ENCODE data around the gene NT5C. TPM values are rescaled to one million over a fixed set of nuclear protein-coding genes. Genes with fewer than 3 reads are reported as not detected.

The NT5C gene
- total RNA-seq, 4 donors from 2014 or later: 30.2 to 60.0 (median 44.9) TPM

- DNase-seq: no peak
- intact Hi-C loops (cut with DNase I; ENCODE audit: low total_unique reads): no loop called here
These were observed 26.1 kb downstream of the NT5C start for GRCh38 chr17:75105126-75106080.

GRCh38 chr17:75103601-75104554 lies 27.7 kb downstream of the NT5C start:
- intact Hi-C loops (cut with DNase I; ENCODE audit: low total_unique reads): no loop called here

More at GRCh38 chr17:75105126-75106080, 26.1 kb downstream of the NT5C start:
- H3K4me1 ChIP-seq: peaks cover 0 to 9% of the 10 kb centered on the region in 2 donors
- no peak for TF ChIP-seq POLR2A (IDR thresholded peaks at IDR 0.05)
- TF ChIP-seq CTCF (IDR thresholded peaks at IDR 0.05): peak; percentile 20 to 60 (median 50)
- no peaks in the 10 kb centered on the region for H3K27me3 ChIP-seq
- H3K9me3 ChIP-seq: no peaks in the 10 kb centered on the region
- no peaks in the 10 kb centered on the region for H3K36me3 ChIP-seq
- H3K4me3 ChIP-seq: no peak overlapping the region
- no peak overlapping the region for H3K27ac ChIP-seq

GRCh38 chr17:75102385-75102821 lies 29.1 kb downstream of the NT5C start:
- no peaks in the 10 kb centered on the region for H3K36me3 ChIP-seq
- no peak overlapping the region for H3K27ac ChIP-seq
- no peaks in the 10 kb centered on the region for H3K27me3 ChIP-seq
- intact Hi-C loops (cut with DNase I; ENCODE audit: low total_unique reads): no loop called here
- TF ChIP-seq CTCF (IDR thresholded peaks at IDR 0.05) (no peak), POLR2A (IDR thresholded peaks at IDR 0.05) (no peak)
- H3K4me3 ChIP-seq: no peak overlapping the region
- H3K4me1 ChIP-seq: no peaks in the 10 kb centered on the region
- no peaks in the 10 kb centered on the region for H3K9me3 ChIP-seq
- DNase-seq: no peak

More at GRCh38 chr17:75103601-75104554, 27.7 kb downstream of the NT5C start:
- Histone ChIP-seq H3K4me3 (no peak overlapping the region), H3K4me1 (no peaks in the 10 kb centered on the region), H3K27me3 (no peaks in the 10 kb centered on the region), H3K9me3 (no peaks in the 10 kb centered on the region), H3K36me3 (no peaks in the 10 kb centered on the region), H3K27ac (no peak overlapping the region)
- TF ChIP-seq CTCF (IDR thresholded peaks at IDR 0.05): no peak
- no peak for TF ChIP-seq POLR2A (IDR thresholded peaks at IDR 0.05)
- no peak for DNase-seq

GRCh38 chr17:75099881-75100595 lies 31.5 kb downstream of the NT5C start:
- intact Hi-C loops (cut with DNase I; ENCODE audit: low total_unique reads): no loop called here
- H3K36me3 ChIP-seq: no peaks in the 10 kb centered on the region
- H3K27me3 ChIP-seq: no peaks in the 10 kb centered on the region
- no peaks in the 10 kb centered on the region for H3K4me1 ChIP-seq
- H3K27ac ChIP-seq: no peak overlapping the region
- DNase-seq: no peak
- TF ChIP-seq POLR2A (IDR thresholded peaks at IDR 0.05): no peak
- no peak for TF ChIP-seq CTCF (IDR thresholded peaks at IDR 0.05)
- no peaks in the 10 kb centered on the region for H3K9me3 ChIP-seq
- no peak overlapping the region for H3K4me3 ChIP-seq

Measured in uterus (tissue), 4 donors.